SK-N-SH (cell line): ENCODE data around the gene RAB39A. TPM values are rescaled to one million over a fixed set of nuclear protein-coding genes. Genes with fewer than 3 reads are reported as not detected.

Experiments
- ELF1 ChIP-seq: IDR thresholded peaks from 2 replicates; pipeline ENCODE4 v1.4.0; 2012
- FOXJ3 ChIP-seq: sonication (generic); formaldehyde crosslinking; IDR thresholded peaks from 2 replicates; pipeline ENCODE4 v1.5.1; 2020; ENCODE audit warnings: mild to moderate bottlenecking, missing genetic modification reagents
- FOXM1 ChIP-seq: IDR thresholded peaks from 2 replicates; pipeline ENCODE4 v1.4.0; 2012; ENCODE audit warnings: low read depth, mild to moderate bottlenecking
- GABPA ChIP-seq: IDR thresholded peaks from 2 replicates; pipeline ENCODE4 v1.4.0; 2012; ENCODE audit warnings: low read depth, mild to moderate bottlenecking
- MEF2A ChIP-seq: IDR thresholded peaks from 2 replicates; pipeline ENCODE4 v1.4.0; 2012; ENCODE audit warnings: low read depth, borderline replicate concordance
- NFIC ChIP-seq: IDR thresholded peaks from 2 replicates; pipeline ENCODE4 v1.4.0; 2012; ENCODE audit warnings: borderline replicate concordance
- POLR2AphosphoS5 ChIP-seq: IDR thresholded peaks from 2 replicates; pipeline ENCODE4 v1.6.1; 2012; ENCODE audit warnings: low read depth, low read length
- RAD21 ChIP-seq: IDR thresholded peaks from 2 replicates; pipeline ENCODE4 v1.6.1; 2012; ENCODE audit warnings: mild to moderate bottlenecking, low read length
- RCOR1 ChIP-seq: fragments of 150-350 bp; IDR thresholded peaks from 2 replicates; pipeline ENCODE4 v1.6.1; 2017; ENCODE audit warnings: antibody characterized with exemption, low read length
- RFX5 ChIP-seq: IDR thresholded peaks from 2 replicates; pipeline ENCODE4 v1.6.1; 2012; ENCODE audit warnings: mild to moderate bottlenecking, improper control_type of control experiment, low read length
- RXRA ChIP-seq: IDR thresholded peaks from 2 replicates; pipeline ENCODE4 v1.4.0; 2012; ENCODE audit warnings: low read depth, mild to moderate bottlenecking, borderline replicate concordance
- SIN3A ChIP-seq: IDR thresholded peaks from 2 replicates; pipeline ENCODE4 v1.6.1; 2012; ENCODE audit warnings: low read depth, mild to moderate bottlenecking, low read length, moderate library complexity, borderline replicate concordance
- TAF1 ChIP-seq: IDR thresholded peaks from 2 replicates; pipeline ENCODE4 v1.6.1; 2012; ENCODE audit warnings: low read depth, mild to moderate bottlenecking, low read length, moderate library complexity, borderline replicate concordance
- TEAD4 ChIP-seq: IDR thresholded peaks from 2 replicates; pipeline ENCODE4 v1.4.0; 2012; ENCODE audit warnings: mild to moderate bottlenecking, borderline replicate concordance; ENCODE audit not compliant: insufficient read depth
- polyA plus RNA-seq, 3 experiments: library from polyadenylated mRNA; depleted of rRNA; stranded (reverse); fragments of >200 nt; gene quantifications; 2 replicates each; pipeline ENCODE4 v1.2.3, GENCODE V29; 2012
- TF ChIP-seq, protein P1 (sequence below): IDR thresholded peaks from 2 replicates; pipeline ENCODE4 v1.4.0; 2012; ENCODE audit warnings: low read depth, borderline replicate concordance
- TF ChIP-seq, protein P2 (sequence below): IDR thresholded peaks from 2 replicates; pipeline ENCODE4; 2012
- TF ChIP-seq, protein P3 (sequence below): fragments of 200-600 bp; sonication (generic); IDR thresholded peaks from 2 replicates; pipeline ENCODE4 v1.6.1; 2017; ENCODE audit warnings: antibody characterized with exemption, mild to moderate bottlenecking, moderate library complexity

Gene RAB39A
- polyA plus RNA-seq, 1 of the 3 experiments (the other 2 are of a cell fraction) = 0.18 TPM

DNA sequence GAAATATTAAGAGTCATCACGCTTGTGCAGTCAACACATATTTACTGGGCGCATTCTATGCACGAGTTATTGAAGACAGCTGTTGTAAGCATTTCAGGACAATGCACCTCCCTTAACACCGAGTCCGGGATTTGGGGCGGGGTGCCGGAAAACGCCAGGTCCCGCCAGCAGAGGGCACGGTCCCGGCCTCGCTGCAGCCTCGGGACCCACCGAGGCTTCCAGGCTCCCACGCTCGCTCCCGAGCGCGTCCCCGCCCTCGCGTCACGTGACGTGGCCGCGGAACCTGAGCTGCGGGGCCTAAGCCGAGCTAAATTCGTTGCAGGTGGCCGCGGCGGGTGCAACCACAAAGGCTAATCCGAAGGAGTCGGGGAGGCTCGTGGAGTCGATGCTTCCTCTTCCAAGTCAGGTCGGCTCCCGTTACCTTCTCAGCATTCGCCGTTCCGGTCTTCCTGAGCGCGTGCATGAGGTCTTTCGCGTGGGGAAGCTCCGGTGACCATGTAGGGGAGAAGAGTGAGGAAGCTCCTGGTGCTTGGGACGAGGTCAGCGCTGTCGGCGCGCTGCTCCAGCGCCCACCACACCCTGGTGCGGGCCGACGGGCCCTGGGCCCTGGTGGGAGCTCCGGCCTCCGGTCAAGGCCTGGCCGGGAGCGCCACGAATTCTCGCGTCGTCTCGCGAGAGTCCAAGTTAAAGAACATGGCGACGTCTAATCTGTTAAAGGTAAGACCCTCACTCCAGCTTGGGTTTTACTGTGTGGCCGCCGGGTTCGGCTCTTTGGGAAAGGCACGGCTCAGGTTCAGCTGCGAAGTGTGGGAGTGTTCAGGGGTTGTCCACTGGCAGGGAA lies 80.6 kb downstream of the RAB39A start, which contains the start of gene CUL5 (continued):
- TF ChIP-seq NFIC (no peak), GABPA (no peak), RAD21 (peak; percentile 63), RCOR1 (peak; percentile 59), TAF1 (peak; percentile 82), POLR2AphosphoS5 (peak; percentile 77), MEF2A (no peak), ELF1 (no peak), FOXJ3 (no peak), TEAD4 (0 out of 2 replicates have a peak, but pooled peaks have one; percentile 8), FOXM1 (no peak), RXRA (no peak), RFX5 (no peak), SIN3A (peak; percentile 49; the same call in 1 of the 2 replicates)
- TF ChIP-seq, protein P1, sequence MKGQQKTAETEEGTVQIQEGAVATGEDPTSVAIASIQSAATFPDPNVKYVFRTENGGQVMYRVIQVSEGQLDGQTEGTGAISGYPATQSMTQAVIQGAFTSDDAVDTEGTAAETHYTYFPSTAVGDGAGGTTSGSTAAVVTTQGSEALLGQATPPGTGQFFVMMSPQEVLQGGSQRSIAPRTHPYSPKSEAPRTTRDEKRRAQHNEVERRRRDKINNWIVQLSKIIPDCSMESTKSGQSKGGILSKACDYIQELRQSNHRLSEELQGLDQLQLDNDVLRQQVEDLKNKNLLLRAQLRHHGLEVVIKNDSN = peak; percentile 98
- TF ChIP-seq, protein P2, sequence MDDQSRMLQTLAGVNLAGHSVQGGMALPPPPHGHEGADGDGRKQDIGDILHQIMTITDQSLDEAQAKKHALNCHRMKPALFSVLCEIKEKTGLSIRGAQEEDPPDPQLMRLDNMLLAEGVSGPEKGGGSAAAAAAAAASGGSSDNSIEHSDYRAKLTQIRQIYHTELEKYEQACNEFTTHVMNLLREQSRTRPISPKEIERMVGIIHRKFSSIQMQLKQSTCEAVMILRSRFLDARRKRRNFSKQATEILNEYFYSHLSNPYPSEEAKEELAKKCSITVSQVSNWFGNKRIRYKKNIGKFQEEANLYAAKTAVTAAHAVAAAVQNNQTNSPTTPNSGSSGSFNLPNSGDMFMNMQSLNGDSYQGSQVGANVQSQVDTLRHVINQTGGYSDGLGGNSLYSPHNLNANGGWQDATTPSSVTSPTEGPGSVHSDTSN = no peak; the same call in 1 of the 2 replicates
- TF ChIP-seq, protein P3, sequence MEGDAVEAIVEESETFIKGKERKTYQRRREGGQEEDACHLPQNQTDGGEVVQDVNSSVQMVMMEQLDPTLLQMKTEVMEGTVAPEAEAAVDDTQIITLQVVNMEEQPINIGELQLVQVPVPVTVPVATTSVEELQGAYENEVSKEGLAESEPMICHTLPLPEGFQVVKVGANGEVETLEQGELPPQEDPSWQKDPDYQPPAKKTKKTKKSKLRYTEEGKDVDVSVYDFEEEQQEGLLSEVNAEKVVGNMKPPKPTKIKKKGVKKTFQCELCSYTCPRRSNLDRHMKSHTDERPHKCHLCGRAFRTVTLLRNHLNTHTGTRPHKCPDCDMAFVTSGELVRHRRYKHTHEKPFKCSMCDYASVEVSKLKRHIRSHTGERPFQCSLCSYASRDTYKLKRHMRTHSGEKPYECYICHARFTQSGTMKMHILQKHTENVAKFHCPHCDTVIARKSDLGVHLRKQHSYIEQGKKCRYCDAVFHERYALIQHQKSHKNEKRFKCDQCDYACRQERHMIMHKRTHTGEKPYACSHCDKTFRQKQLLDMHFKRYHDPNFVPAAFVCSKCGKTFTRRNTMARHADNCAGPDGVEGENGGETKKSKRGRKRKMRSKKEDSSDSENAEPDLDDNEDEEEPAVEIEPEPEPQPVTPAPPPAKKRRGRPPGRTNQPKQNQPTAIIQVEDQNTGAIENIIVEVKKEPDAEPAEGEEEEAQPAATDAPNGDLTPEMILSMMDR = peak; percentile 84
